ENCODE results near the gene RETREG2.

RETREG2 gene

GRCh38 chr2:219175486-219175885 is 2.6 kb upstream of the RETREG2 start:
- peaks cover 44% of the 10 kb centered on the region for H3K4me1 Mint-ChIP-seq (ENCODE audit: low read depth)
- peak overlapping the region; percentile 84 for H3K4me3 Mint-ChIP-seq
- H3K27me3 Mint-ChIP-seq (ENCODE audit: low read depth) = no peaks in the 10 kb centered on the region
- peaks cover 27% of the 10 kb centered on the region for H3K36me3 Mint-ChIP-seq (ENCODE audit: low read depth)
- peak overlapping the region; percentile 15 for H3K27ac Mint-ChIP-seq
- DNase-seq (ENCODE audit: low spot score) = no peak
- no peaks in the 10 kb centered on the region for H3K9me3 Mint-ChIP-seq

DNA sequence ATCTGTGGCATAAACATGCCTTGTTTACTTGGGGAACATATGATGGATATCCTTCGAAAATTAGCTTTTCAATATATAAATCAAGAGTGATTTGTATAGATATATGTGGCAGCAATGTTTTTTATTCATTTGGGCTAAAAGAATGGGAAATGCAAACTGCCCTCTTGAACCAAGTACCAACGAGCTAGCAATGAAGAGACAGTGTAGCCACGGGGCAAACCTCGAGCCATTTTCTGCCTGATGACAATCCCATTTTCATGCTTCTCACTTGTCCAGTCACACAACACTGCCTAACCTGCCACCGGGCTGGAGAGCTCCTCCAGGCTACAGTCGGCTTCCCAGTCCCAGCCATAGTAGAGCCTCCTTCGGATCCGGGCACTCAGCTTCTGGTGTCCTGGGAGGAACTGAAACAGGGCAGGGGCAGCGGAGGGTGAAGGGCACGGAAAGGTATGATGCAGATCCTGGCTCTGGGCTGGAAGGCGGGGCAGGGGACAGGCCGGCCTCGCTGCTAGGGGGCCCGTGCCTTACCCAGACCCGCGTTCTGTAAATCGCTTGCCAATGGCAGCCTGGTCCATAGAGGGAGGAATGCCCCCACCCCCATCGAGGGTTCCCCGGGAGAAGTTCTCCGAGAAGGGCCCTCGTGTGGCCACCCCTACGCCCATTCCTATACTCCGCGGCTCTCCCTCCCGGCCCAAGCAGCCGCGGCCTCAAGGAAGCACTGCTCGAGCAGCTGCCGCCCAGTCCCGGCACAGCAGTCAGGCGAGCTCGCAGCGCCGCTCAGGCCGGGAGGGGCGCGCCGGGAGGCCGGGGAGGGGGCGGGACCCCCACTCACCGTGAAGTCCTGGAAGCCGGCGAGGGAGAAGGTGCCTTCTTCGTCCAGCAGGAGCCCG is 1.9 kb upstream of the RETREG2 start:
- peak overlapping the region; percentile 93 for H3K27ac Mint-ChIP-seq
- H3K27me3 Mint-ChIP-seq (ENCODE audit: low read depth) = no peaks in the 10 kb centered on the region
- peaks cover 48% of the 10 kb centered on the region for H3K4me1 Mint-ChIP-seq (ENCODE audit: low read depth)
- H3K4me3 Mint-ChIP-seq = peak overlapping the region; percentile 84
- no peaks in the 10 kb centered on the region for H3K9me3 Mint-ChIP-seq
- H3K36me3 Mint-ChIP-seq (ENCODE audit: low read depth) = peaks cover 33% of the 10 kb centered on the region
- peak; percentile 29 for DNase-seq (ENCODE audit: low spot score)

- H3K4me1 Mint-ChIP-seq (ENCODE audit: low read depth) = peaks cover 53% of the 10 kb centered on the region
- peaks cover 36% of the 10 kb centered on the region for H3K36me3 Mint-ChIP-seq (ENCODE audit: low read depth)
- H3K4me3 Mint-ChIP-seq = peak within 1 kb of the TSS; percentile 84
- H3K27me3 Mint-ChIP-seq (ENCODE audit: low read depth) = no peaks in the 10 kb centered on the region
- peak within 1 kb of the TSS; percentile 93 for H3K27ac Mint-ChIP-seq
- DNase-seq (ENCODE audit: low spot score) = peak; percentile 92
- no peaks in the 10 kb centered on the region for H3K9me3 Mint-ChIP-seq
Measured at GRCh38 chr2:219176818-219177551, 1.1 kb upstream of the RETREG2 start, which contains the start of gene CNPPD1. Gene CNPPD1 (minus strand): TSS chr2:219176925. CDS start chr2:219176828, 97 bp downstream.

DNA sequence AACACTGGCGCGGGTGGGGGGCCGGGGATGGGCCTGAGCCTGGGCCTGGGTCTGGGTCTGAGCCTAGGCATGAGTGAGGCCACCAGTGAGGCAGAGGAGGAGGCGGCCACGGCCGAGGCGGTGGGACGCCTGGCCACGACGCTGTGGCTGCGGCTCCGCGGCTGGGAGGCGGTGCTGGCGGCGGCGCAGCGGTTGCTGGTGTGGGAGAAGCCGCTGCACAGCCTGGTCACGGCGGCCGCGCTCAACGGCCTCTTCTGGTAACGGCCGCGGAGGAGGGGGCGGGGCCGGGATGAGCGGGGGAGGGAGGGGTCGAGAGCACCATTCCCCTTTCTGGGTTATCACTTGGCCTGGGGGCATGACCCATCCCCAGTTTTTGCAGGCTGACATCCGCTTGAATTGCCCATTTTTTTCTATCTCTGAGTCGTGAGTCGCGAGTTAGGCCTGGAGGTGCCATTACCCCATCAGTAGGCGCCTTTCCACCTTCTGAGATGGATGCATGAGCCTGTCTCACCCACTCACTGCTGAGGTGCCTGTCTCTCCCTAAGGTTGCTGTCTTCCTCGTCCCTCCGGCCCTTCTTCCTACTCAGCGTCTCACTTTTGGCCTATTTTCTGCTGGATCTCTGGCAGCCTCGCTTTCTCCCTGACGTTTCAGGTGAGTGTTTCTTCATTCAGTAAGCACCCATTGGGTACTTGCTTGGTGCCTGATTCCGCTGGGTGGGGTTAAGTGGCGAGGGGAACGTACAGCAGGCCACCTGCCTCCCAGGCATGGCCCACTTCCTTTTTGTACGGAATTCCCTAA is 501 bp downstream of the RETREG2 start:
- Mint-ChIP-seq H3K9me3 (no peaks in the 10 kb centered on the region), H3K36me3 (ENCODE audit: low read depth) (peaks cover 37% of the 10 kb centered on the region), H3K27me3 (ENCODE audit: low read depth) (no peaks in the 10 kb centered on the region), H3K4me3 (peak overlapping the region; percentile 97), H3K4me1 (ENCODE audit: low read depth) (peaks cover 57% of the 10 kb centered on the region), H3K27ac (peak overlapping the region; percentile 93)
- DNase-seq (ENCODE audit: low spot score) = no peak

DNA sequence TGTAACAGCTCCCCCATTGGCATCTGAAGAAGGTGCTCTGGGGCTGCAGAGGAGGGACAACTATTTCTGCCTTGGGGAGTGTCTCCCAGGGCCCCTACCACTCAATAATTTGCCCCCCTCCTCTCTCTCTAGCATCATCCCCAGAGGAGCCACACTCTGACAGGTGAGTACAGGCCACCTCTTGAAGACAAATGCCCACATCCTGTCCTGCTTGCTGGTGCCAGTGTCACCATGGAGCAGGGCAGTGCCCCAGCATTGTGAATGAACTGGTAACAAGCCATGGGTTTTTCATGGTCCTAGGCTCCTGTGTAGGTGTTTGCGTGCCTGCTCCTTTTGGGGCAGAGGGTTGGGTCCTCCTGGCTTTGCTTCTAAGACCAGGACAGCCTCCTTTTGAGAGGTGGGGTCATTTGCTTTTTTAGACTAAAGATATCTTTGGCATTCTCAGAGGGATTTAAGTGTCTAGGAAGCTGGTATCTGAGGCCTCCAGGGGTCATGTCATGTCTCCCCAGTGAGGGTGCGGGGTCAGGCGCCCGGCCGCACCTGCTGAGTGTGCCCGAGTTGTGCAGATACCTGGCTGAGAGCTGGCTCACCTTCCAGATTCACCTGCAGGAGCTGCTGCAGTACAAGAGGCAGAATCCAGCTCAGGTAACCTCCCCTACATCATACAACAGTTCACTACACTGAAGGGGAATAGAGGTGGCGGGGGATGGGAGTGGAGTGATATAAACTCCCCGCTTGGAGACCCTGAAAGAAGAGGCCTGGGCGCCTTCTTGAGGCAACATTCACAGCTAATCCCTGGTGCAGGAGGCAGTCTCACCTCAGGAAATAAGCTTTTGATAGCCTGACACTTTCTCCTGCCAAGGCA is 1.8 kb downstream of the RETREG2 start:
- no peak for DNase-seq (ENCODE audit: low spot score)
- Mint-ChIP-seq H3K27ac (peak overlapping the region; percentile 93), H3K4me1 (ENCODE audit: low read depth) (peaks cover 50% of the 10 kb centered on the region)

DNA sequence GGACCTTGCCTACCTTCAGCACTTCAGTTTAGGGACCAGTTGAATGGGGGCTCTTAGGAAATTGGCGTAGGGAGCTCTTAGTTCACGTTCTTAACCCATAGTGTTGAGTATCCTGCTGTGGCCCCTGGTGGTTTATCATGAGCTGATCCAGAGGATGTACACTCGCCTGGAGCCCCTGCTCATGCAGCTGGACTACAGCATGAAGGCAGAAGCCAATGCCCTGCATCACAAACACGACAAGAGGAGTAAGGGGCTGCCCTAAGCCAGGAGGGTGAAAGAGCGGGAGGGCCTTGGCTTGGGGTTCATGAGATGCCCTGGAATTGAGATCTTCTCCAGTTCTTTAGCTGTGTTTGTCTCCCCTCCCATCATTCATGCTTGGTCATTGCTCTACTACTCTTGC is 2.9 kb downstream of the RETREG2 start:
- DNase-seq (ENCODE audit: low spot score) = no peak
- Mint-ChIP-seq H3K36me3 (ENCODE audit: low read depth) (peaks cover 39% of the 10 kb centered on the region), H3K9me3 (no peaks in the 10 kb centered on the region), H3K27ac (peak overlapping the region; percentile 60), H3K27me3 (ENCODE audit: low read depth) (no peaks in the 10 kb centered on the region), H3K4me1 (ENCODE audit: low read depth) (peaks cover 41% of the 10 kb centered on the region), H3K4me3 (peak overlapping the region; percentile 97)

More for the DNA sequence above, 1.8 kb downstream of the RETREG2 start:
- Mint-ChIP-seq H3K36me3 (ENCODE audit: low read depth) (peaks cover 35% of the 10 kb centered on the region), H3K4me3 (peak overlapping the region; percentile 97), H3K9me3 (no peaks in the 10 kb centered on the region), H3K27me3 (ENCODE audit: low read depth) (no peaks in the 10 kb centered on the region)

DNA sequence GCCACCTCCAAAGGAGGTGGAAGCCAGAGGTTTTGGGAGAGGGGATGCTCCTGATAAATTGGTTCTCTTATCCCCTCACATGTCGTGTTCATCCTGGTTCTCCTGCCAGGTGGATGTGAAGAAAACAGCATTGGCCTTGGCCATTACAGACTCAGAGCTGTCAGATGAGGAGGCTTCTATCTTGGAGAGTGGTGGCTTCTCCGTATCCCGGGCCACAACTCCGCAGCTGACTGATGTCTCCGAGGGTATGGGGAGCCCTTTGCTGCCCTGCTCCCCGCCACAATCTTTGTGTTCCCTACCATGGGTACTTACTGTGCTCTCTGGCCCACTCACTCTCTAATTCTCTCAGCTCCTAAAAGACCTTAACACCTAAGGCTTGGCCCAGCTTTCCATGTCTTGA is 3.5 kb downstream of the RETREG2 start:
- no peak overlapping the region for H3K4me3 Mint-ChIP-seq
- H3K36me3 Mint-ChIP-seq (ENCODE audit: low read depth) = peaks cover 40% of the 10 kb centered on the region
- H3K27ac Mint-ChIP-seq = peak overlapping the region; percentile 68
- DNase-seq (ENCODE audit: low spot score) = no peak
- H3K4me1 Mint-ChIP-seq (ENCODE audit: low read depth) = peaks cover 38% of the 10 kb centered on the region
- H3K27me3 Mint-ChIP-seq (ENCODE audit: low read depth) = no peaks in the 10 kb centered on the region
- no peaks in the 10 kb centered on the region for H3K9me3 Mint-ChIP-seq

GRCh38 chr2:219182331-219183150 is 4.5 kb downstream of the RETREG2 start:
- DNase-seq (ENCODE audit: low spot score) = no peak
- peaks cover 32% of the 10 kb centered on the region for H3K4me1 Mint-ChIP-seq (ENCODE audit: low read depth)
- peaks cover 44% of the 10 kb centered on the region for H3K36me3 Mint-ChIP-seq (ENCODE audit: low read depth)
- no peaks in the 10 kb centered on the region for H3K27me3 Mint-ChIP-seq (ENCODE audit: low read depth)
- H3K4me3 Mint-ChIP-seq = no peak overlapping the region
- peak overlapping the region; percentile 39 for H3K27ac Mint-ChIP-seq
- H3K9me3 Mint-ChIP-seq = no peaks in the 10 kb centered on the region

DNA sequence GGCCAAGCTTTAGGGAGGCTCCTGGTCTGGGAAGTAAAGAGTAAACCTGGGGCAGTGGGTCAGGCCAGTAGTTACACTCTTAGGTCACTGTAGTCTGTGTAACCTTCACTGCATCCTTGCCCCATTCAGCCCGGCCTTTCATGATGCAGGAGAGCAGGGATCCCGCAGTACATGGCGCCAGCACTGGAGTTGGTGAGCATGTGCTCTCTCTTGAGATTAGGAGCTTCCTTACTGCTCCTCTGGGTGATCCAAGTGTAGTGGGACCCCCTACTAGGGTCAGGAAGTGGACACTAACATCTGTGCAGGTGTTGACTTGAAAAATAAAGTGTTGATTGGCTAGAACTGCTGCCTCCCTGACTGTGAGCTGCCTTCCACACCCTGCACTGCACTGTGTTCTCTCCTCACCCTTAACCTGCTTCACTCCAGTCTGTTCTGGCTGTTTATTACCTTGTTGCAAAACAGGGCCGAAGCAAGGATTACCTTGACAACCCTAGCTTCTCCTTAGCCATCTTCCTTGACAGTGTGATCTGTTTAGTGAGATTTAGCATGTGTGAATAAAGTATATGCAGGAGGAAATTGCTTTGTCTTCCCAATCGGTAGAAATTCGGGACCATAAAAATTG is 5.2 kb downstream of the RETREG2 start:
- no peak for DNase-seq (ENCODE audit: low spot score)
- H3K27me3 Mint-ChIP-seq (ENCODE audit: low read depth) = no peaks in the 10 kb centered on the region
- H3K4me3 Mint-ChIP-seq = no peak overlapping the region
- H3K4me1 Mint-ChIP-seq (ENCODE audit: low read depth) = peaks cover 32% of the 10 kb centered on the region
- peaks cover 44% of the 10 kb centered on the region for H3K36me3 Mint-ChIP-seq (ENCODE audit: low read depth)
- H3K9me3 Mint-ChIP-seq = no peaks in the 10 kb centered on the region
- peak overlapping the region; percentile 39 for H3K27ac Mint-ChIP-seq

GRCh38 chr2:219184121-219184520 is 6.0 kb downstream of the RETREG2 start:
- no peak for DNase-seq (ENCODE audit: low spot score)
- Mint-ChIP-seq H3K4me1 (ENCODE audit: low read depth) (peaks cover 27% of the 10 kb centered on the region), H3K4me3 (no peak overlapping the region), H3K36me3 (ENCODE audit: low read depth) (peaks cover 43% of the 10 kb centered on the region), H3K9me3 (no peaks in the 10 kb centered on the region), H3K27me3 (ENCODE audit: low read depth) (no peaks in the 10 kb centered on the region), H3K27ac (no peak overlapping the region)

GRCh38 chr2:219186754-219187456 is 8.8 kb downstream of the RETREG2 start:
- no peak overlapping the region for H3K4me3 Mint-ChIP-seq
- H3K36me3 Mint-ChIP-seq (ENCODE audit: low read depth) = peaks cover 26% of the 10 kb centered on the region
- peak overlapping the region; percentile 2 for H3K27ac Mint-ChIP-seq
- H3K4me1 Mint-ChIP-seq (ENCODE audit: low read depth) = peaks cover 4% of the 10 kb centered on the region
- no peak for DNase-seq (ENCODE audit: low spot score)
- H3K27me3 Mint-ChIP-seq (ENCODE audit: low read depth) = no peaks in the 10 kb centered on the region
- H3K9me3 Mint-ChIP-seq = no peaks in the 10 kb centered on the region

Measured in T-helper 2 cell treated with Interferon-gamma antibody and Interleukin-4, amounts not matched to agents 5 μg/mL and 100 μg/mL, for 36 hours (primary cell).